Mammary epithelial cell (primary cell): ENCODE results near the gene PAFAH2.

Experiments
- CTCF ChIP-seq, 2 donors: IDR thresholded peaks in 1 of 2; conservative IDR thresholded peaks in 1 of 2; 2 replicates each; pipeline ENCODE4 v1.5.1; 2011 to 2012; ENCODE audit warnings: inconsistent platforms in 2 of 2, low read length in 2 of 2, mild to moderate bottlenecking in 2 of 2, control low read depth in 1 of 2, low read depth in 1 of 2; ENCODE audit not compliant: insufficient read depth in 1 of 2; ENCODE audit errors: extremely low read depth in 1 of 2
- EZH2 ChIP-seq: IDR thresholded peaks from 2 replicates; pipeline ENCODE4 v1.6.1; 2012; ENCODE audit warnings: low read length, inconsistent platforms, borderline replicate concordance

GRCh38 chr1:26038904-26039303 lies 41.0 kb upstream of the PAFAH2 start:
- TF ChIP-seq CTCF (conservative IDR thresholded peaks at IDR 0.05 in 1 of 2, IDR thresholded peaks at IDR 0.05 in 1 of 2; ENCODE audit: extremely low read depth in 1 of 2, insufficient read depth in 1 of 2, low read depth in 1 of 2, low read length in 2 of 2) (no peak), EZH2 (no peak)
